K562 (cell line): Measurements from ENCODE around the gene IMMP2L. TPM values are rescaled to one million over a fixed set of nuclear protein-coding genes. Genes with fewer than 3 reads are reported as not detected.
A peak's percentile ranks its signal among the peaks of the same experiment; 100 is the strongest.

Experiments
- ATAC-seq: fragments of 200-7000 bp; cut with Tn5 transposase; 3 replicates; pipeline ENCODE4 v1.9.1; 2020; ENCODE audit warnings: moderate library complexity
- BruUV-seq: library from RNA; stranded (reverse); fragments of 400-500 nt; replicated peaks from 2 replicates; lab custom pipeline; 2021; lab: Mats Ljungman, UMichigan
- CTCF ChIA-PET: fragments of 300-600 bp; formaldehyde crosslinking; extraction: SDS; loops from one replicate; lab custom pipeline; 2021; ENCODE audit warnings: low intra/inter-chr PET ratio; lab: Yijun Ruan, JAX
- POLR2A ChIA-PET: fragments of 300-600, 350-650 bp; sonication (Branson Sonifier 250); formaldehyde crosslinking; extraction: SDS; loops from one replicate; lab custom pipeline; 2021; ENCODE audit warnings: antibody characterized with exemption, inconsistent platforms; lab: Yijun Ruan, JAX
- DNase-seq, 4 experiments: peaks; one replicate each; pipeline versions ENCODE4 v3.0.0 to v3.0.0-alpha.2; 2011 to 2018; ENCODE audit warnings: low spot score in 3 of 4, mixed read lengths in 3 of 4; ENCODE audit errors: extremely low read depth in 1 of 4
- FAIRE-seq: peaks from 2 replicates; lab custom pipeline; 2011; peaks lifted over from hg19 to GRCh38; lab: Jason Lieb, UNC
- H2AFZ ChIP-seq: 2 replicates; pipeline ENCODE4 v1.6.0; 2011; ENCODE audit warnings: low read depth, low read length, control low read depth, inconsistent platforms
- H3K27ac ChIP-seq: fragments of 200-600 bp; 3 replicates; pipeline ENCODE4 v1.8.0; 2011; ENCODE audit warnings: low read depth, mild to moderate bottlenecking, control low read depth, inconsistent platforms, low read length, moderate library complexity, mixed read lengths; ENCODE audit errors: extremely low read depth
- H3K27me3 ChIP-seq, 2 experiments: fragments of 300-600 bp in 1 of 2; 2 replicates in 1 of 2; 3 replicates in 1 of 2; pipeline versions ENCODE4 v1.6.0 to v1.8.0; 2011; ENCODE audit warnings: inconsistent platforms in 2 of 2, low read length in 2 of 2, mild to moderate bottlenecking in 1 of 2, mixed read lengths in 1 of 2, moderate library complexity in 1 of 2; ENCODE audit not compliant: control insufficient read depth in 2 of 2, insufficient read depth in 2 of 2
- H3K36me3 ChIP-seq: fragments of 300-600 bp; 3 replicates; pipeline ENCODE4 v1.8.0; 2011; ENCODE audit warnings: mild to moderate bottlenecking, low read length, inconsistent platforms; ENCODE audit not compliant: control insufficient read depth, insufficient read depth
- H3K4me1 ChIP-seq, 2 experiments: fragments of 200-600 bp in 1 of 2; replicated peaks in 1 of 2; 2 replicates in 1 of 2; 3 replicates in 1 of 2; pipeline versions ENCODE4 v1.5.1 to v1.8.0; 2011; ENCODE audit warnings: inconsistent platforms in 2 of 2, low read length in 2 of 2, mild to moderate bottlenecking in 1 of 2, mixed read lengths in 1 of 2, moderate library complexity in 1 of 2; ENCODE audit not compliant: control insufficient read depth in 2 of 2, insufficient read depth in 2 of 2
- H3K4me2 ChIP-seq: 2 replicates; pipeline ENCODE4 v1.6.1; 2011; ENCODE audit warnings: low read length, control low read depth, inconsistent platforms, mixed read lengths; ENCODE audit not compliant: insufficient read depth
- H3K4me3 ChIP-seq: fragments of 200-600 bp; sonication (generic), shearing (Covaris generic); 2 replicates; pipeline ENCODE4 v1.5.1; 2016; ENCODE audit warnings: control low read depth, inconsistent platforms
- H3K79me2 ChIP-seq: fragments of 200-600 bp; 3 replicates; pipeline ENCODE4 v1.8.0; 2011; ENCODE audit warnings: low read length, inconsistent platforms; ENCODE audit not compliant: control insufficient read depth, insufficient read depth
- H3K9ac ChIP-seq, 2 experiments: 2 replicates each; pipeline versions ENCODE4 v1.6.0 to v1.6.1; 2011; ENCODE audit warnings: low read depth in 2 of 2, low read length in 2 of 2, control low read depth in 1 of 2, inconsistent platforms in 1 of 2, mild to moderate bottlenecking in 1 of 2, mixed read lengths in 1 of 2; ENCODE audit not compliant: insufficient read depth in 1 of 2
- H3K9me1 ChIP-seq: one replicate; pipeline ENCODE4 v1.6.0; 2011; ENCODE audit warnings: inconsistent platforms, mild to moderate bottlenecking, low read length, moderate library complexity; ENCODE audit not compliant: control insufficient read depth, insufficient read depth
- H3K9me3 ChIP-seq: replicated peaks from 2 replicates; pipeline ENCODE4 v1.5.1; 2011; ENCODE audit warnings: low read depth, low read length, inconsistent platforms; ENCODE audit not compliant: control insufficient read depth, insufficient read depth
- H4K20me1 ChIP-seq: replicated peaks from 2 replicates; pipeline ENCODE4 v1.6.1; 2011; ENCODE audit warnings: low read length, inconsistent platforms, mixed read lengths; ENCODE audit not compliant: control insufficient read depth, insufficient read depth
- ZNF316 ChIP-seq: fragments of 450-650 bp; IDR thresholded peaks from 2 replicates; pipeline ENCODE4 v1.6.1; 2016
- WGBS: fragments of 100-300 bp; shearing (Covaris generic); methylation state at CpG from one replicate; pipeline ENCODE4 v1.1.6; 2016; ENCODE audit warnings: low coverage, mixed read lengths; ENCODE audit not compliant: insufficient coverage; ENCODE audit errors: missing lambda C conversion rate; 5-methylcytosine and 5-hydroxymethylcytosine counted together
- in situ Hi-C: fragments of 300-500 bp; cut with MboI; formaldehyde crosslinking; loops from 4 replicates; pipeline ENCODE4 v1.15.0; 2018; ENCODE audit warnings: inconsistent platforms, mixed read lengths
- intact Hi-C: fragments of 100-400 bp; cut with micrococcal nuclease; formaldehyde crosslinking; loops from 2 replicates; pipeline ENCODE4 v1.14.2; 2022
- polyA plus RNA-seq, 8 experiments: library from polyadenylated mRNA; depleted of rRNA in 4 of 8; stranded (reverse) in 5 of 8; unstranded in 3 of 8; fragments of >200 nt; fragmentation: Nextera tagmentation in 2 of 8; fragmentation: Illumina TruSeq in 1 of 8; extraction: Ambion mirVana in 2 of 8; extraction: Trizol in 1 of 8; gene quantifications; 2 replicates each; pipeline versions ENCODE4 v1.2.1 to v1.2.3, GENCODE V29; 2011 to 2014; ENCODE audit warnings: inconsistent platforms in 1 of 8, missing spikeins in 1 of 8
- total RNA-seq, 7 experiments: library from RNA; depleted of rRNA in 6 of 7; stranded (reverse); fragments of >200 nt in 6 of 7; fragmentation: Illumina TruSeq in 2 of 7; extraction: Trizol in 2 of 7; gene quantifications; 2 replicates each; pipeline versions ENCODE4 v1.2.1 to v1.2.3, GENCODE V29; 2011 to 2021; ENCODE audit warnings: low replicate concordance in 1 of 7
- TF ChIP-seq, protein P1 (sequence below): fragments of 250-450 bp; sonication (Bioruptor Pico); IDR thresholded peaks from 2 replicates; pipeline ENCODE4 v1.4.0; 2020; ENCODE audit warnings: mild to moderate bottlenecking, moderate library complexity

The IMMP2L gene
- total and polyA plus RNA-seq, 9 of the 15 experiments (the other 6 are each of a cell fraction or from before 2014, with no cell fraction given), result 29.7 to 116 (median 53.0) TPM

- no TSS peak for BruUV-seq
Measured at GRCh38 chr7:111498391-111499007, 63.8 kb downstream of the IMMP2L start.

More at GRCh38 chr7:111498391-111499007, 63.8 kb downstream of the IMMP2L start:
- in situ Hi-C loops (loop anchor here (5.0 kb wide), 1 partner anchor 411 kb away; no protein-coding TSS in a partner anchor), intact Hi-C loops (no loop called here)
- no peaks in the 10 kb centered on the region for H3K79me2 ChIP-seq
- no peak overlapping the region for H2AFZ ChIP-seq
- 76% methylated on average over 2 of the region's 2 CpGs for WGBS
- no peak overlapping the region for H3K4me3 ChIP-seq
- ChIA-PET POLR2A (interaction anchor here (0.6 to 1.6 kb wide), 5 partner anchors 8 to 116 kb away, joined by 3 to 4 read pairs (median 3); no protein-coding TSS in a partner anchor), CTCF (no interaction called here)
- ATAC-seq (no peak), DNase-seq (no peak), FAIRE-seq (no peak)
- H3K27ac ChIP-seq, result no peak overlapping the region
- H3K9me1 ChIP-seq, result no peaks in the 10 kb centered on the region
- no peak overlapping the region for H3K4me2 ChIP-seq
- peak; percentile 53 for TF ChIP-seq ZNF316
- TF ChIP-seq, protein P1, sequence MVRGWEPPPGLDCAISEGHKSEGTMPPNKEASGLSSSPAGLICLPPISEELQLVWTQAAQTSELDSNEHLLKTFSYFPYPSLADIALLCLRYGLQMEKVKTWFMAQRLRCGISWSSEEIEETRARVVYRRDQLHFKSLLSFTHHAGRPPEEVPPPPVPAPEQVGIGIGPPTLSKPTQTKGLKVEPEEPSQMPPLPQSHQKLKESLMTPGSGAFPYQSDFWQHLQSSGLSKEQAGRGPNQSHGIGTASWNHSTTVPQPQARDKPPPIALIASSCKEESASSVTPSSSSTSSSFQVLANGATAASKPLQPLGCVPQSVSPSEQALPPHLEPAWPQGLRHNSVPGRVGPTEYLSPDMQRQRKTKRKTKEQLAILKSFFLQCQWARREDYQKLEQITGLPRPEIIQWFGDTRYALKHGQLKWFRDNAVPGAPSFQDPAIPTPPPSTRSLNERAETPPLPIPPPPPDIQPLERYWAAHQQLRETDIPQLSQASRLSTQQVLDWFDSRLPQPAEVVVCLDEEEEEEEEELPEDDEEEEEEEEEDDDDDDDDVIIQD (CRISPR knock-in tag), result no peak
- no peaks in the 10 kb centered on the region for H4K20me1 ChIP-seq
- no peaks in the 10 kb centered on the region for H3K27me3 ChIP-seq
- H3K9ac ChIP-seq, result no peak overlapping the region
- H3K9me3 ChIP-seq, result peaks cover 4% of the 10 kb centered on the region; the same call in 1 of the 2 replicates
- H3K4me1 ChIP-seq, result no peaks in the 10 kb centered on the region
- H3K36me3 ChIP-seq, result no peaks in the 10 kb centered on the region
